Measurements from ENCODE around the gene CCDC170.

GRCh38 chr6:151494235-151494935, 568 bp downstream of the CCDC170 start:
- TF ChIP-seq CTCF (IDR thresholded peaks at IDR 0.05; ENCODE audit: poor library complexity, severe bottlenecking) (no peak), POLR2AphosphoS5 (IDR thresholded peaks at IDR 0.05) (no peak), EZH2 (IDR thresholded peaks at IDR 0.05; ENCODE audit: borderline replicate concordance, insufficient read depth, low read length, poor library complexity, severe bottlenecking) (no peak), TAF1 (IDR thresholded peaks at IDR 0.05; ENCODE audit: low read depth) (no peak), EP300 (conservative IDR thresholded peaks at IDR 0.05; ENCODE audit: poor library complexity, severe bottlenecking) (no peak)
